Prostate gland (tissue), 2 donors: ENCODE results near the gene B3GAT1.

ENCODE experiments used
- POLR2A ChIP-seq: fragments of 450-650 bp; IDR thresholded peaks from one replicate; pipeline ENCODE4 v1.6.1; 2016; ENCODE audit warnings: antibody characterized with exemption, mild to moderate bottlenecking
- POLR2AphosphoS5 ChIP-seq: sonication (generic); formaldehyde crosslinking; IDR thresholded peaks from one replicate; pipeline ENCODE4 v1.6.1; 2017; ENCODE audit warnings: antibody characterized with exemption
- TF ChIP-seq, protein P1 (sequence below), 4 experiments: fragments of 200-600 bp in 2 of 4; fragments of 450-650 bp in 2 of 4; sonication (generic) in 2 of 4; IDR thresholded peaks; 1 replicate in 3 of 4; 2 replicates in 1 of 4; pipeline ENCODE4 v1.5.1; 2016 to 2019; ENCODE audit warnings: antibody characterized with exemption in 4 of 4, mild to moderate bottlenecking in 2 of 4, moderate library complexity in 2 of 4

DNA sequence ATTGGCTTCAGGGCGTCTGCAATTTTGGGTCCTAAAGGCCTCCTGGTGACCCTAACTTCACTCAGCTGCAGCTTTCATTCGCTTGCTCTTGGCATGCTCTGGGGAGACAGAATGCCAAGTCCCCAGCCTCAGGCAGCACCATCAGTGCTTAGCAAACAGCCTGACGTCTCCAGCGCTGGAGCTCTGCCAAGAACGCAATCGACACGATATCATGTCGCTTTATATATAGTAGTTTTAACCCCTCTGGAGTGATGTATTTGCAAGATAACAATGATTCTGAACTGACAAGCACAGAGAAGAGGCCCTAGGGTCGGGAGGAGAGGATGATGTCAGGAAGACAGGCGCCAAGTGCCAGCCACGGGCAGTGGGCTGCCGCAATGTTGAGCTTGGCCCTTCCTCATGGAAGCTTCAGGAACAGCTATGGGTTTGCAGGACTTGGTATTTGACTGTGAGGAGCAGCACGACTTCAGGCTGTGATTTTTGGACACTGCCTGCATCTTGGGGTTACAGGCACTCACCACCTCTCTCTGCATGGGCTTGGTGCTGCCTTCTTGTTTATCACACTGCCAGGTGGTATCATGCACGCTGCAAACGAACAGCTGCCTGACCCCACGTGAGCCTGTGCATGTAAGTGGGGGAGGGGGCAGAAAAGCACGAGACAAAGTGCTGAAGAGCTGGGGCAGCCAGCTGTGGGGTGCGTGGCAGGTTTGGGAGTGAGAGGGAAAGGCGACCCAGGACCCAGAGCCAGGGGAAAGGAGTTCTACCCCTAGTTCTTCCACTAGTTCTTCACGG is 26.1 kb downstream of the B3GAT1 start:
- TF ChIP-seq, protein P1, sequence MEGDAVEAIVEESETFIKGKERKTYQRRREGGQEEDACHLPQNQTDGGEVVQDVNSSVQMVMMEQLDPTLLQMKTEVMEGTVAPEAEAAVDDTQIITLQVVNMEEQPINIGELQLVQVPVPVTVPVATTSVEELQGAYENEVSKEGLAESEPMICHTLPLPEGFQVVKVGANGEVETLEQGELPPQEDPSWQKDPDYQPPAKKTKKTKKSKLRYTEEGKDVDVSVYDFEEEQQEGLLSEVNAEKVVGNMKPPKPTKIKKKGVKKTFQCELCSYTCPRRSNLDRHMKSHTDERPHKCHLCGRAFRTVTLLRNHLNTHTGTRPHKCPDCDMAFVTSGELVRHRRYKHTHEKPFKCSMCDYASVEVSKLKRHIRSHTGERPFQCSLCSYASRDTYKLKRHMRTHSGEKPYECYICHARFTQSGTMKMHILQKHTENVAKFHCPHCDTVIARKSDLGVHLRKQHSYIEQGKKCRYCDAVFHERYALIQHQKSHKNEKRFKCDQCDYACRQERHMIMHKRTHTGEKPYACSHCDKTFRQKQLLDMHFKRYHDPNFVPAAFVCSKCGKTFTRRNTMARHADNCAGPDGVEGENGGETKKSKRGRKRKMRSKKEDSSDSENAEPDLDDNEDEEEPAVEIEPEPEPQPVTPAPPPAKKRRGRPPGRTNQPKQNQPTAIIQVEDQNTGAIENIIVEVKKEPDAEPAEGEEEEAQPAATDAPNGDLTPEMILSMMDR (IDR thresholded peaks at IDR 0.05) = no peak
- TF ChIP-seq POLR2AphosphoS5 (no peak), POLR2A (no peak)
